Activated B cell treated with CpG ODN at 0.5 μM for 24 hours (primary cell): Measurements from ENCODE around the gene RALGAPA2. TPM values are rescaled to one million over a fixed set of nuclear protein-coding genes. Genes with fewer than 3 reads are reported as not detected.

Experiments used
- ATAC-seq: fragments of 200-7000 bp; cut with Tn5 transposase; one replicate; pipeline ENCODE4 v1.10.0; 2021; ENCODE audit warnings: low read depth, mild to moderate bottlenecking, moderate library complexity
- CTCF ChIA-PET: fragments of 350-600 bp; sonication (Branson Sonifier 250); formaldehyde crosslinking; loops from one replicate; lab custom pipeline; 2021; ENCODE audit warnings: antibody characterized with exemption; lab: Charles Lee
- POLR2A ChIA-PET: fragments of 350-600 bp; sonication (Branson Sonifier 250); formaldehyde crosslinking; loops from one replicate; lab custom pipeline; 2021; ENCODE audit warnings: antibody characterized with exemption; lab: Charles Lee
- DNase-seq: peaks from one replicate; pipeline ENCODE4 v3.0.0; 2022
- H3K27ac Mint-ChIP-seq: one replicate; pipeline ENCODE4 v1.8.0; 2020; ENCODE audit warnings: mixed read lengths
- H3K27me3 Mint-ChIP-seq: one replicate; pipeline ENCODE4 v1.8.0; 2021; ENCODE audit warnings: mixed read lengths
- H3K36me3 Mint-ChIP-seq: one replicate; pipeline ENCODE4 v1.8.0; 2021; ENCODE audit warnings: low read depth, mixed read lengths
- H3K4me1 Mint-ChIP-seq: one replicate; pipeline ENCODE4 v1.8.0; 2021; ENCODE audit warnings: mixed read lengths
- H3K4me3 Mint-ChIP-seq: one replicate; pipeline ENCODE4 v1.8.0; 2020; ENCODE audit warnings: mild to moderate bottlenecking, mixed read lengths
- H3K9me3 Mint-ChIP-seq: one replicate; pipeline ENCODE4 v1.8.0; 2020; ENCODE audit warnings: mixed read lengths
- CTCF ChIP-seq: fragments of 200-600 bp; IDR thresholded peaks from one replicate; pipeline ENCODE4 v1.8.0; 2022; ENCODE audit warnings: antibody characterized with exemption, mild to moderate bottlenecking
- intact Hi-C: fragments of 100-400 bp; cut with micrococcal nuclease; formaldehyde crosslinking; loops from one replicate; pipeline ENCODE4 v1.15.1; 2024
- total RNA-seq: library from RNA; stranded (reverse); gene quantifications from 2 replicates; pipeline ENCODE4 v1.2.3, GENCODE V29; 2022

The RALGAPA2 gene
- total RNA-seq, 1 donor from 2014 or later, result 19.2 TPM

- POLR2A ChIA-PET, result no interaction called here
- intact Hi-C loops, result no loop called here
- H3K4me3 Mint-ChIP-seq, result no peak overlapping the region
- DNase-seq (no peak), ATAC-seq (no peak)
- H3K27ac Mint-ChIP-seq, result no peak overlapping the region
- CTCF ChIA-PET, result no interaction called here
- H3K27me3 Mint-ChIP-seq, result peaks cover 5% of the 10 kb centered on the region
- peaks cover 6% of the 10 kb centered on the region for H3K4me1 Mint-ChIP-seq
- TF ChIP-seq CTCF, result no peak
- no peaks in the 10 kb centered on the region for H3K36me3 Mint-ChIP-seq
- H3K9me3 Mint-ChIP-seq, result no peaks in the 10 kb centered on the region
Observed at GRCh38 chr20:20754714-20755113, 42.3 kb upstream of the RALGAPA2 start.

- peaks cover 6% of the 10 kb centered on the region for H3K4me1 Mint-ChIP-seq
- H3K27me3 Mint-ChIP-seq, result peaks cover 5% of the 10 kb centered on the region
- H3K27ac Mint-ChIP-seq, result no peak overlapping the region
- no peak for TF ChIP-seq CTCF
- H3K4me3 Mint-ChIP-seq, result no peak overlapping the region
- ATAC-seq, result no peak
- ChIA-PET POLR2A (no interaction called here), CTCF (no interaction called here)
- intact Hi-C loops, result no loop called here
- no peak for DNase-seq
- H3K36me3 Mint-ChIP-seq, result no peaks in the 10 kb centered on the region
- peaks cover 6% of the 10 kb centered on the region for H3K9me3 Mint-ChIP-seq
Observed at GRCh38 chr20:20752712-20753111, 40.3 kb upstream of the RALGAPA2 start.

- ChIA-PET POLR2A (no interaction called here), CTCF (no interaction called here)
- H3K4me1 Mint-ChIP-seq, result peaks cover 10% of the 10 kb centered on the region
- H3K27ac Mint-ChIP-seq, result no peak overlapping the region
- intact Hi-C loops, result no loop called here
- H3K9me3 Mint-ChIP-seq, result peaks cover 6% of the 10 kb centered on the region
- no peaks in the 10 kb centered on the region for H3K36me3 Mint-ChIP-seq
- peaks cover 11% of the 10 kb centered on the region for H3K27me3 Mint-ChIP-seq
- ATAC-seq (no peak), DNase-seq (no peak)
- H3K4me3 Mint-ChIP-seq, result no peak overlapping the region
- no peak for TF ChIP-seq CTCF
Observed at GRCh38 chr20:20747298-20747697, 34.9 kb upstream of the RALGAPA2 start.

- DNase-seq (no peak), ATAC-seq (no peak)
- no peak for TF ChIP-seq CTCF
- H3K36me3 Mint-ChIP-seq, result no peaks in the 10 kb centered on the region
- intact Hi-C loops, result no loop called here
- H3K4me1 Mint-ChIP-seq, result peaks cover 10% of the 10 kb centered on the region
- ChIA-PET CTCF (no interaction called here), POLR2A (no interaction called here)
- no peak overlapping the region for H3K4me3 Mint-ChIP-seq
- H3K9me3 Mint-ChIP-seq, result peaks cover 6% of the 10 kb centered on the region
- peaks cover 13% of the 10 kb centered on the region for H3K27me3 Mint-ChIP-seq
- H3K27ac Mint-ChIP-seq, result no peak overlapping the region
Observed at GRCh38 chr20:20744170-20744725, 31.8 kb upstream of the RALGAPA2 start.

GRCh38 chr20:20743511-20744169, 31.2 kb upstream of the RALGAPA2 start:
- peak; percentile 47 for ATAC-seq
- H3K27me3 Mint-ChIP-seq, result peaks cover 15% of the 10 kb centered on the region
- H3K4me1 Mint-ChIP-seq, result peaks cover 10% of the 10 kb centered on the region
- CTCF ChIA-PET, result interaction anchor here (0.8 kb wide), 1 partner anchor 81 kb away, joined by 4 read pairs; no protein-coding TSS in a partner anchor
- intact Hi-C loops, result no loop called here
- H3K4me3 Mint-ChIP-seq, result no peak overlapping the region
- peaks cover under 1% of the 10 kb centered on the region for H3K9me3 Mint-ChIP-seq
- POLR2A ChIA-PET, result no interaction called here
- DNase-seq, result no peak
- no peak overlapping the region for H3K27ac Mint-ChIP-seq
- no peaks in the 10 kb centered on the region for H3K36me3 Mint-ChIP-seq
- TF ChIP-seq CTCF, result no peak
